Thymus (tissue), 14 donors: Measurements from ENCODE around the gene YIPF4. TPM values are rescaled to one million over a fixed set of nuclear protein-coding genes. Genes with fewer than 3 reads are reported as not detected.

ENCODE experiments used
- DNase-seq, 9 donors: peaks; one replicate each; pipeline ENCODE4 v3.0.0-alpha.2; 2013; ENCODE audit warnings: low spot score in 9 of 9, low read depth in 6 of 9, missing footprints in 1 of 9
- H3K27ac ChIP-seq, 2 donors: one replicate each; pipeline ENCODE4 v1.5.1; 2013; ENCODE audit warnings: control low read depth in 1 of 2, low read depth in 1 of 2, low read length in 1 of 2, mild to moderate bottlenecking in 1 of 2, moderate library complexity in 1 of 2
- H3K27me3 ChIP-seq, 2 donors: one replicate each; pipeline ENCODE4 v1.5.1; 2013; ENCODE audit warnings: low read length in 1 of 2; ENCODE audit not compliant: control insufficient read depth in 2 of 2, insufficient read depth in 1 of 2
- H3K36me3 ChIP-seq, 2 donors: one replicate each; pipeline ENCODE4 v1.5.1; 2013; ENCODE audit warnings: low read length in 1 of 2, mild to moderate bottlenecking in 1 of 2, moderate library complexity in 1 of 2; ENCODE audit not compliant: control insufficient read depth in 2 of 2, insufficient read depth in 2 of 2
- H3K4me1 ChIP-seq, 2 donors: one replicate each; pipeline ENCODE4 v1.5.1; 2013; ENCODE audit warnings: low read length in 2 of 2; ENCODE audit not compliant: control insufficient read depth in 2 of 2, insufficient read depth in 2 of 2
- H3K4me3 ChIP-seq, 2 donors: one replicate each; pipeline ENCODE4 v1.5.1; 2013; ENCODE audit warnings: low read length in 2 of 2, control low read depth in 1 of 2, mild to moderate bottlenecking in 1 of 2
- H3K9me3 ChIP-seq, 2 donors: one replicate each; pipeline ENCODE4 v1.5.1; 2013; ENCODE audit warnings: low read length in 1 of 2, mild to moderate bottlenecking in 1 of 2; ENCODE audit not compliant: control insufficient read depth in 2 of 2, insufficient read depth in 1 of 2
- WGBS: extraction: QIAGEN DNeasy Blood & Tissue Kit; methylation state at CpG from one replicate; pipeline ENCODE4 v1.1.7; 2013; 5-methylcytosine and 5-hydroxymethylcytosine counted together
- long read RNA-seq, 10 donors: transcript quantifications; one replicate each; lab custom pipeline, GENCODE V29; 2026
- polyA plus RNA-seq: library from polyadenylated mRNA; stranded (reverse); fragments of 200-250 nt; gene quantifications from one replicate; pipeline ENCODE4 v1.2.3, GENCODE V29; 2013
- total RNA-seq: library from RNA; stranded (reverse); fragments of 120-200 nt; gene quantifications from one replicate; pipeline ENCODE4 v1.2.4, GENCODE V29; 2013
- donor health status: healthy.

The YIPF4 gene
- total RNA-seq (32.4 TPM), polyA plus RNA-seq (29.9 TPM)
- long read RNA-seq, donor 1, full-length matches to known transcripts, result 2 of 2 reads
- long read RNA-seq, donor 1, partial matches to known transcripts, result 0 of 2 reads
- long read RNA-seq, donor 1, other reads (novel, unspliced or antisense), result 0 of 2 reads
- long read RNA-seq, donor 2, full-length matches to known transcripts, result 64 of 64 reads
- long read RNA-seq, donor 2, partial matches to known transcripts, result 0 of 64 reads
- long read RNA-seq, donor 2, other reads (novel, unspliced or antisense), result 0 of 64 reads
- long read RNA-seq, donor 3, full-length matches to known transcripts, result 42 of 54 reads
- long read RNA-seq, donor 3, partial matches to known transcripts, result 12 of 54 reads
- long read RNA-seq, donor 3, other reads (novel, unspliced or antisense), result 0 of 54 reads
- long read RNA-seq, donor 4, full-length matches to known transcripts, result 10 of 16 reads
- long read RNA-seq, donor 4, partial matches to known transcripts, result 6 of 16 reads
- long read RNA-seq, donor 4, other reads (novel, unspliced or antisense), result 0 of 16 reads
- long read RNA-seq, donor 5, full-length matches to known transcripts, result 40 of 107 reads
- long read RNA-seq, donor 5, partial matches to known transcripts, result 67 of 107 reads
- long read RNA-seq, donor 5, other reads (novel, unspliced or antisense), result 0 of 107 reads
- long read RNA-seq, donor 6, full-length matches to known transcripts, result 21 of 21 reads
- long read RNA-seq, donor 6, partial matches to known transcripts, result 0 of 21 reads
- long read RNA-seq, donor 6, other reads (novel, unspliced or antisense), result 0 of 21 reads
- long read RNA-seq, donor 7, full-length matches to known transcripts, result 37 of 60 reads
- long read RNA-seq, donor 7, partial matches to known transcripts, result 23 of 60 reads
- long read RNA-seq, donor 7, other reads (novel, unspliced or antisense), result 0 of 60 reads
- long read RNA-seq, donor 8, full-length matches to known transcripts, result 11 of 11 reads
- long read RNA-seq, donor 8, partial matches to known transcripts, result 0 of 11 reads
- long read RNA-seq, donor 8, other reads (novel, unspliced or antisense), result 0 of 11 reads
- long read RNA-seq, donor 9, full-length matches to known transcripts, result 22 of 22 reads
- long read RNA-seq, donor 9, partial matches to known transcripts, result 0 of 22 reads
- long read RNA-seq, donor 9, other reads (novel, unspliced or antisense), result 0 of 22 reads
- long read RNA-seq, donor 10, full-length matches to known transcripts, result 20 of 27 reads
- long read RNA-seq, donor 10, partial matches to known transcripts, result 7 of 27 reads
- long read RNA-seq, donor 10, other reads (novel, unspliced or antisense), result 0 of 27 reads

DNA sequence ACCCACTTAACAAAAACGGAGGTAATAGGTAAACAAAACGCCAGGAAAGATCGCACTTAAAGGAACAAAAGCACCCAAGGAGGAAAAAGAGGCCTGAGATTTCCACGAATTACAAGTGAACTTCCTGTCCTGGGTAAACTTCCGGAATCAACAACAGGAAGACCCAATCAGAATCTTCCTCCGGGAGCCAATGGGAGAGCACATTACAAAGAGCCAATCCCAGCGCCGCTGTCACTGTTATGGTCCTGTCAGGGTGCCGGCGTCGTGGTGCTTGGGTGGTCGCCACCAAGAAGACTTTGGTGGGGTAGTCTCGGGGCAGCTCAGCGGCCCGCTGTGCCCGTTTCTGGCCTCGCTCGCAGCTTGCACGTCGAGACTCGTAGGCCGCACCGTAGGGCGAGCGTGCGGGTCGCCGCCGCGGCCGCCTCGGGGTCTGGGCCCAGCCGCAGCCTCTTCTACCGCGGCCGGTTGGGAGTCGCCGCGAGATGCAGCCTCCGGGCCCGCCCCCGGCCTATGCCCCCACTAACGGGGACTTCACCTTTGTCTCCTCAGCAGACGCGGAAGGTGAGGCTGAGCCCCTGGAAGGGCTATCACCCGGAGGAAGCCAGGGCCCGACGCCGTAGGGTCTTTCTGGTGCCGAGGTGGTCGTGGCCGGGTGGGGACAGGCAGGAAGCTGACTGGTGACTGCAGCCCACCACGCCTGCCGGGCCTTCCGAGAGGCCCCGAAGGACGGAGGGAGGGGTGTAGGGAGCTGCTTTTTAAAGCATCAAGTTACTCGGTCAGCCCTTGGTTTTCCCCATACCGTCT lies at the start of gene YIPF4:
YIPF4 (plus strand) TSS at position 231 of the 804 bp plus-strand sequence; CDS start at position 483, 252 bp downstream.
- H3K27ac ChIP-seq, result peak within 1 kb of the TSS; percentile 79 to 83
- peak; percentile 88 to 98 (median 95) for DNase-seq
- peaks cover 5 to 6% of the 10 kb centered on the region in 2 donors for H3K36me3 ChIP-seq
- no peaks in the 10 kb centered on the region for H3K27me3 ChIP-seq
- WGBS, result under 1% methylated on average over 59 of the region's 59 CpGs
- peaks cover 0 to 5% of the 10 kb centered on the region in 2 donors for H3K9me3 ChIP-seq
- peak within 1 kb of the TSS; percentile 83 to 99 for H3K4me3 ChIP-seq
- H3K4me1 ChIP-seq, result peaks cover 3% of the 10 kb centered on the region in 2 donors

GRCh38 chr2:32228181-32228580 lies 49.5 kb upstream of the YIPF4 start:
- DNase-seq, result no peak
- peaks cover 4 to 17% of the 10 kb centered on the region in 2 donors for H3K36me3 ChIP-seq
- 91% methylated on average over 2 of the region's 2 CpGs for WGBS
- H3K4me1 ChIP-seq, result no peaks in the 10 kb centered on the region
- H3K27ac ChIP-seq, result no peak overlapping the region
- no peak overlapping the region for H3K4me3 ChIP-seq
- no peaks in the 10 kb centered on the region for H3K27me3 ChIP-seq
- H3K9me3 ChIP-seq, result no peaks in the 10 kb centered on the region

DNA sequence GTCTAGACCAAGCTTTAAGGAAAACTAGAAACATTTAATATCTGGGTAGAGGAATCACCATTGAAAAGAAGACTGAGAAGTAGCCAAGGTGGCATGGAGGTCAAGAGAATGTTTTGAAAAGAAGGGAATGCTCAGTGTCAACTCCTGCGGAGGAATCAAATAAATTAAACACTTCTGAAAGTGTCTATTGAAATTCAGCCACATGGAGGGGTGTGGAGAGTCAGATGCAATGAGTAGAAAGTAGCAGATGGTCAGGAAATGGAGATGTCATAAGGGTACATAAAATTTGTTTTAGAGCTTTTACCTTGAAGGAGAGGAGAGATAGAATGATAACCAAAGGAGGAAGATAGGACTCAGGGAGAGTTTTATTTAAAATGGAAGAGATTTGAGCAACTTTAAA lies 48.1 kb upstream of the YIPF4 start:
- DNase-seq, result no peak
- H3K4me1 ChIP-seq, result no peaks in the 10 kb centered on the region
- H3K4me3 ChIP-seq, result no peak overlapping the region
- H3K27ac ChIP-seq, result no peak overlapping the region
- H3K36me3 ChIP-seq, result peaks cover 0 to 10% of the 10 kb centered on the region in 2 donors
- no peaks in the 10 kb centered on the region for H3K27me3 ChIP-seq
- H3K9me3 ChIP-seq, result no peaks in the 10 kb centered on the region
- WGBS, result 85% methylated on average over 1 of the region's 1 CpG

- DNase-seq, result no peak
- H3K36me3 ChIP-seq, result peaks cover 0 to under 1% of the 10 kb centered on the region in 2 donors
- 98% methylated on average over 4 of the region's 4 CpGs for WGBS
- H3K4me3 ChIP-seq, result no peak overlapping the region
- no peaks in the 10 kb centered on the region for H3K4me1 ChIP-seq
- H3K27me3 ChIP-seq, result no peaks in the 10 kb centered on the region
- no peak overlapping the region for H3K27ac ChIP-seq
- H3K9me3 ChIP-seq, result no peaks in the 10 kb centered on the region
Measured at GRCh38 chr2:32231959-32232358, 45.7 kb upstream of the YIPF4 start.

DNA sequence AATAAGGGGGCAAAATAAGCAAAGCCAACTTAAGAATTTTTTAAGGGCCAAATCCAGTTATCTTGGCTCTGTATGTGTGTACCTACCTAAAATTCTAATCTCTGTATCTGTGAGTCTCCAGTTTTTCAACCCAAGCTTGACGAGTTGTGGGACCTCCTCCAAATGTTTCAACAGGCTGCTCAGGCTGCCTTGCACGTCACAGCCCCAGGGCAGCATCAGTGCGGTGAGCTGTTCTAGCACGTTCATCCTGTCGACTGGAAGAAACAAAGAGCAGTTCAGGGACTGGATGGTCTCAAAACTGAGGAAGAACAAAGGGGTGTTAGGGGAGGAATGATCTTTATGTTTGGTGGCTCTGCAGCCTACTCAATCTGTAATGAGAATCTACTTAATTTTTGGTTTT lies 42.4 kb upstream of the YIPF4 start:
- DNase-seq, result no peak
- H3K4me1 ChIP-seq, result no peaks in the 10 kb centered on the region
- no peaks in the 10 kb centered on the region for H3K27me3 ChIP-seq
- H3K9me3 ChIP-seq, result no peaks in the 10 kb centered on the region
- H3K36me3 ChIP-seq, result no peaks in the 10 kb centered on the region
- WGBS, result 94% methylated on average over 5 of the region's 5 CpGs
- no peak overlapping the region for H3K4me3 ChIP-seq
- H3K27ac ChIP-seq, result no peak overlapping the region

DNA sequence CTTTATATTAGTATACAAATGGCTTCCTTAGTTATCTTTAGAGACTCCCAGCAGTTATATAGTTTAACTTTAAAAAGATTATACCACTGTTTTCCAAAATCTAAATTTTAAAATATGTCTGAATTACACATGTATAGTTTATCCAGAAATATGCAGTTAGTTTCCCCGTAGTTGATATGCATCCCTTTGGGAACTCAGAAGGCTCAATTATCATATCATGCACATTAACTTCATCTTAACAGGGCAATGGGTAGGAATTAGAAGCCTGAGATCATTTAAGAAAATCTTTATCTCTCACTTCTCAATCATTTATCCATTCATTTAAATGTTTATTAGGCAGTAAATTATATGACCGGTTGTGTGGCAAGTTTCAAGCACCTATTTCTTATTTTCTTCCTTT lies 40.2 kb upstream of the YIPF4 start:
- Histone ChIP-seq H3K36me3 (no peaks in the 10 kb centered on the region), H3K27ac (no peak overlapping the region), H3K27me3 (no peaks in the 10 kb centered on the region), H3K4me1 (no peaks in the 10 kb centered on the region), H3K4me3 (no peak overlapping the region), H3K9me3 (no peaks in the 10 kb centered on the region)
- 98% methylated on average over 2 of the region's 2 CpGs for WGBS
- DNase-seq, result no peak

DNA sequence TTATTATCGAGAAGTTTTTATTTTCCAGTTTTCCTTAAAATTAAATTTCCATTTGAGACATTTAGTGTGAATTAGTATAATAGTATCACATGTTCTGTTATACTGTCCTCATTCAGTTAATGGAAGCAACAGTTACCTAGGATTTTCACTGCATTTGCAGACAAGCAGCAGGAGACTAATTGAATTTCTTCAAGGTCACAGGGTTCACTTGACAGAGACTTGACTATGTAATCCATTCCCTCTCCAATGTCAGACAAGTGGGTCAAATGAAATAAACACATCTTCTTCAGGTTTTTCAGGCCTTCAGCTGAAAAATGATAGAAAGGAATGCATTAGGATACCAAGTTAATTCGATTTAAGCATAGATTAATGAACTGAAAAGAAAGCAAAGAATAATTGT lies 39.7 kb upstream of the YIPF4 start:
- H3K4me1 ChIP-seq, result no peaks in the 10 kb centered on the region
- H3K27ac ChIP-seq, result no peak overlapping the region
- H3K36me3 ChIP-seq, result no peaks in the 10 kb centered on the region

DNA sequence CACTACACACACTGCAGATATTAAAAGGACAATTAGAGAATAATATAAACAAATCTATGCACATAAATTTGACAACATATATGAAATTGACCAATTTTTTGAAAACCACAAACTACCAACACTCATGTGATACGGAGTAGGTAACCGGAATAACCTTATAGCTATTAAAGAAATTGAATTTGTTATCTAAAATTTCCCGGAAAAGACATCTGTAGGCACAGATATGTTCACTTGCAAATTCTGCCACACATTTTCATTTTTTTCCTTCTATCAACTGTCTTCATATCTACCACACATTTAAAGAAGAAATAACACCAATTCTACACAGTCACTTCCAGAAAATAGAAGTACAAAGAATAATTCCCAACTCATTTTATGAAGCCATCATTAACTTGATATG lies 35.4 kb upstream of the YIPF4 start:
- no peak for DNase-seq
- no peak overlapping the region for H3K27ac ChIP-seq
- WGBS, result 97% methylated on average over 3 of the region's 3 CpGs
- no peaks in the 10 kb centered on the region for H3K9me3 ChIP-seq
- H3K36me3 ChIP-seq, result no peaks in the 10 kb centered on the region
- H3K4me3 ChIP-seq, result no peak overlapping the region
- H3K4me1 ChIP-seq, result no peaks in the 10 kb centered on the region
- no peaks in the 10 kb centered on the region for H3K27me3 ChIP-seq

More for the DNA sequence above, 39.7 kb upstream of the YIPF4 start:
- WGBS, result 92% methylated on average over 2 of the region's 2 CpGs
- H3K27me3 ChIP-seq, result no peaks in the 10 kb centered on the region
- no peaks in the 10 kb centered on the region for H3K9me3 ChIP-seq
- no peak for DNase-seq
- no peak overlapping the region for H3K4me3 ChIP-seq
